T-helper 1 cell (primary cell): ENCODE results near the gene ENTPD1.
"Not testable (repeated sequence)": the region's sequence is repeated elsewhere in the genome, so short reads cannot be mapped to it uniquely, and the experiment has no call there.

Experiments
- DNase-seq, 5 donors: peaks; one replicate each; pipeline ENCODE4 v3.0.0-alpha.2; 2012 to 2020

Gene ENTPD1

DNA sequence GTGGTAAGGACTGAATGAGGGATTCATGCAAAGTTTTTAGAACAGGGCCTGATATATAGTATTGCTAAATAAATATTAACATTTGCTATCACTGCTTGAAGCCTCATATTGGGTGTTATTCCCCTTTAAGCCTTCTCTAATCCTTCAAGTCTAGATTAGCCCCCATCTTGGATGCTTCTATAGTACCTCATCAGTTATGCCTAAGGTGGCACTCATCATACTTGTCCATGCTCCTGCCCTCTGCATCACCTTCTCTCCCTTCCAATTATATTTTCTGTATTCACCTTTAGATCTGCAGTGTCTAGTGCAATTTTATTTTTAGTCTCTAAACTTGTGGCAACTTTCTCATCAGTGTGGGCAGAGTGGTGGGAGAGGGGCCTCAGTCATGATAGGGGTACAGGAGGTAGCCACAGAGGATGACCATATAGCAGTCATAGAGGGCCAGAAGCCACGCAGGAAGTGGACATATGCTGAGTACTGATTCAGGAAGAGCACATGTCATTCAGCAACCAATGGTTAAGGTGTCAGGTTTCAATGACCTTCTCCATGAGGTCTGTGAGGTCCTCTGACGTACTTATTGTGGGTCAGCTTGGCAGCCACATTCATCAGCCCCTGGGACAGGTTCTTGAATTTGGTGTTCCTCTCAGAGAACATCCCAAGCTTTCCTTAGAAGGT lies 2.5 kb downstream of the ENTPD1 start:
- DNase-seq: peak in 1 of 5 donors; percentile 6

DNA sequence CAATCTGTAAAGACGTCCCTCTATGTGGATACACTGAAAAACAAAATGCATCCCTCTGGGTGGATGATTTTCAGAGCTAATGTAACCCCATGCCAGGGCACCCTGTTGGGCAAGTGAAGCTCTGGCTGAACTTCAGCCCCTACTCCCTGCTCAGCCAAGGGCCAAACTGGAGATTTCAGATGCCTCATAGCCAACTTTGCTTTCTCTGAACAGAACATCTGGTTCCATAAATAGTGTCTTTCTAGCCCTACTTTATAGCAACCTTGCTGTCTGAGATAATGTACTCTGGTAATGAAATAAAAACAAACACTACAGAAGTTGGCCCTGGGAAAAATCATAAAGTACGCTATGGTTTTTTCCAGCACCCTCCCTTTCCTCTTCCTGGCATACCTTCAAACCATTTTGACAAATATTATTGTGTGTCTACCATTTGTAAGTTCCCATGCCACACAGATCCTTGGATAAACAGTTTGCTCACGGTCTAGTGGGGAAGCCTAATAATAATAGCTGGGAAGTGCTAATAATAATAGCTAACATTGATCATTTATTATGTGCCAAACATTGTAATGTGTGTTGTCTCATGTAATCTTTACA lies 3.4 kb downstream of the ENTPD1 start:
- DNase-seq: no peak

DNA sequence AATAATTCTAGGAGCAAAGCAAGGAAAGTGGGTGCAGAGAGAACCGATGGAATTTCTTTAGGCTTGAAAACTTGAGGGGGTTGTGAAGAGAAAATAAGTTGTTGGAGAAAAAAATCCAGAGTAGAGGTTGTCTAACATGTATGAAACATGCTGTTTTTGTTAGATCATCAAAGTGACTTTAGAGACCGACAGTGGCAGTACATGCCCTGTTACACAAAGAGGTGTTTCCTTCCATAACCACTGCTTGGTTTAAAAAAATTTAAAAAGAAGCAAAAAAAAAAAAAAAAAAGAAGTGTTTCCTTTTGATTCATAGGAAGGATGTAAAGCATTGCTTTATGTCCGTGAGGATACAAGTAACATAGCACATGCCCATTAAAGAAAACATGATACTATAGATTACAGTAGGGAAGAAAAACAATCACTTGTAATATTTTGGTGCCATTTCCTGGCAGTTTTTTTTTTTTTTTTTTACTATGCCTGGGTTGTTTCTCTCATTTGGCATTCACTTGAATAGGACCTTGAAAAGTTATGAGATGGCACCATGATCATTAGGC lies 6.1 kb downstream of the ENTPD1 start:
- DNase-seq: no peak

DNA sequence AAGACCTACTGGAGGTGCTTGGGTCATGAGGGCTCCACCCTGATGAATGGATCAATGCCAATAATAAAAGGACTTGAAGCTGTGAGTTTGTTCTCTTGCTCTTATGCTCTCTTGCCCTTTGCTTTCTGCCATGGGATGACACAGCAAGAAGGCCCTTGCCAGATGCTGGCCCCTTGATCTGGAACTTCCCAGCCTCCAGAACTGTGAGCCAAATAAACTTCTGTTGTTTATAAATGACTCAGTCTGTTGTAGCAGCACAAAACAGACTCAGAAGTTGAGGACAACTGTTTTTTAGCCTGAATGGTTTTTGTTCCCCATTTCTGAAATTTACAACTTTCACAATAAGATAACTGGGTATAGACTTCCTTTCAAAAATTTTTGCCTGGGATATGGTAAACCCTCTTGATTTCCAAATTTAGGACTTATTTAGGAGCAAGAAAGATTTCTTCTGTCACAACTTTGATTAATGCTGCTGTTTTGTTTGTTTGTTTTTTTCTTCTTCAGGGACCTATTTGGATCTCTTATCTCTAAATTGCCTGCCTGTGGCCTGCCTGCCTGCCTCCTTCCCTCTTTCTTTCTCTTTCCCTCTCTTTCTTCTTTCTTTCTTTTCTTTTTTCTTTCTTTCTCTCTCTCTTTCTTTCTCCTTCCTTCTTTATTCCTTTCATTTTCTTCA lies 12.1 kb downstream of the ENTPD1 start:
- DNase-seq: no peak

DNA sequence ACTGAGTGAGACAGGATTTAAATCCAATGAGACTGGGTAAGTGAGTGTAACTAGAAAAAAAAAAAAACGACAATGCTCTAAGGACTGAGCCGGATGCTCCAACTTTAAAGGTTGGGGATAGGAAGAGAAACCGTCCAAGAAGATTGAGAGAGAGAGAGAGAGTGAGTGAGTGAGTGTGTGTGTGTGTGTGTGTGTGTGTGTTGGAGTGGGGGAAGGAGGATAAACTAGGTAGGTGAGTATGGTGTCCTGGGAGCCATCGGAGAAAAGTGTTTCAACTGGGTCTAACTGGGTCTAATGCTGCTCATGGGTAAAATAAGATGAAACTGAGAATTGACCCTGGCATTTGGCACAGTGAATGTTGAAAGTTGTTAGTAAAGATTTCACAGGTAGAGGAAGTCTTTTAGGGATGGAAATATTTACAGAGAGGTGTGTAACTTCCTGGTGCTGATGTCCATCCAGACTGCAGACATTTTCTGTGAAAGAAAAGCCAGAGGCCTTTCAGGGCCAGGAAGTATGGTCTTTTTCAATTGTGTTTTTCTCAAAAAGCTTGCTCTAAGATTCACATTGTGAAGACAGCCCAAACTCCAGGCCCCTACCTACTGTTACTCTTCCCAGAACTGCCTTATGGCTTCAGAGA lies 14.2 kb downstream of the ENTPD1 start:
- DNase-seq: no peak

DNA sequence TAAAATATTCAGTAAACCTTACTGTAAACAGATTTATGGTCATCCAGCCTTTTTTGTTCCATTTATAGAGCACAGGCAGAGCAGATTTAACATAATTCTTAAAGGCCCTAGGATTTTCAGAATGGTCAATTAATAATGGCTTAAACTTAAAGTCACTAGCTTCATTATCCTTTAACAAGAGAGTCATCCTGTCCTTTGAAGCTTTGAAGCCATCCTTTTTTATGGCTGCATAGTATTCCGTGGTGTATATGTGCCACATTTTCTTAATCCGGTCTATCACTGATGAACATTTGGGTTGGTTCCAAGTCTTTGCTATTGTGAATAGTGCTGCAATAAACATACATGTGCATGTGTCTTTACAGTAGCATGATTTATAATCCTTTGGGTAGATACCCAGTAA lies 17.5 kb downstream of the ENTPD1 start:
- DNase-seq: not testable (repeated sequence)

DNA sequence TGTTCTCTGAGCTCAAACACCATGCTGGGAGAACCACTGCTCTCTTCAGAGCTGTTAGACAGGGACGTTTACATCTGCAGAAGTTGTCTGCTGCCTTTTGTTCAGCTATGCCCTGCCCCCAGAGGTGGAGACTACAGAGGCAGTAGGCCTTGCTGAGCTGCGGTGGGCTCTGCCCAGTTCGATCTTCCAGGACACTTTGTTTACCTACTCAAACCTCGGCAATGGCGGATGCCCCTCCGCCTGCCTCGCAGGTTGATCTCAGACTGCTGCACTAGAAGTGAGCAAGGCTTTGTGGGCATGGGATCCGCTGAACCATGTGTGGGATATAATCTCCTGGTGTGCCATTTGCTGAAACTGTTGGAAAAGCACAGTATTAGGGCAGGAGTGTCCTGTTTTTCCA lies 21.7 kb downstream of the ENTPD1 start:
- not testable (repeated sequence) for DNase-seq

DNA sequence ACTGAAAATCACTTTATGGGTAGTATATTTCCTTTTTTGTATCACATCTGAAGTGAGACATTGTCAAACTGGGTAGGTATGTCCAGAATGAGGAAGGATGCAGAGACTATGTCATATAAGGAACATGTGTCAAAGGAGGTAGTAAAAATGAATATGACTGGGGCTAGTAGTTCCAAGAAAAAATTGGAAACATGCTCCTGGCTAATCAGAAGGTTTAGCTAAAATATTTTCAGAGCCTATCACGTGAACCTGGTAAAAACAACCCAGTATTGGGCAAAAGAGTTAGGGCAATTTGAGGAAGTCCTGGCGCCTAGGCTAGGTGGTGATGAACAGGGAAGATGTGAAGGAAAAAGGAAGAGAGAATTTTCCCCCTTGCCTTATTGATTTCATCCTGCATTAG lies 26.4 kb downstream of the ENTPD1 start:
- no peak for DNase-seq

DNA sequence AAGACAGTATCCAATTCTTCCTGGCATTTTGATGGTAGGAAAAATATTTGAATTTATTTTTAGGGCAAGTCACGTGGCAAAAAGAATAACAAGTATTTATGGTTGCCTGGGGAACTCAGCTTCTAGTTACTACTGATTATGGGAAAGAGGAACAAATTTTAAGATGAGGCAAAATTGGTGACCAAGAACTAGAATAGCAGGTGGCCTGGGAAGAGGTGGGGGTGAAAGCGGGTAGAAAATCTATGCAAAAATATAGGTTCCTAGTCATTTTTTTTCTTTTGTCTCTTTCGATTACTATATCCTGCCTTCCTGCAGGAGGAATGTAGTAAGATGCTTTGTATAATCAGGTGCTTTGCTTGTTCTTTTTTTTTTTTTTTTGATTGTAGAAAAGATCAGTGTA lies 27.8 kb downstream of the ENTPD1 start:
- DNase-seq: no peak

DNA sequence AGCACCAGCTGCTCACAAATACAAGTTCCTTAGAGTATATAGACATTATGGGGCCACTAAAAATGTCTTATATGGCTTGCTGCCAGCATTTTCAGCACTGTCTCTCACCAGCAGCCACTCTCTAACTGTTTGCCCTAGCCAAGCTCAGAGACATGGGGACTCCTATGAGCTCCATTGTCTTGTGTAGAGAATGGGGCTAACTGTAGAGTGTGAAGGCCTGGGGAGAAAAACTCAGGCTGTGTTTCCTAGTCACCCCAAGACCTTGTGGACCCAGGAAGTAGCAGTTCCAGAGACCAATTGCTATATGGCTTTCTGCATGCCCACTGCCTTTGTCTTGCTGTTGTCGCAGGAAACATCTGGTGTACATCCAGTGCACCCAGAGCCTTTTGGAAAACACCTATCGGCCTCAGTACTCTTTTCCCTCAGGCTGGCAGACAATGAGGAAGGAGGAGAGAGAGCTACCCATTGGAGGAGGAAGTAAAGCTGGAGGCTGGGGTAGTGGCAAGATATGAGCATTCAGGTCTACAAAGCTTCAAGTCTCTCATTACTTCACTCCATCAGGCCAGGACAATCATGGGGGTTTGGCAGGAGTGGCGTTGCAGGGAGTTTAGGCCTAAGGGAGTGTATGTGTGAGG lies 28.4 kb downstream of the ENTPD1 start:
- DNase-seq: no peak

DNA sequence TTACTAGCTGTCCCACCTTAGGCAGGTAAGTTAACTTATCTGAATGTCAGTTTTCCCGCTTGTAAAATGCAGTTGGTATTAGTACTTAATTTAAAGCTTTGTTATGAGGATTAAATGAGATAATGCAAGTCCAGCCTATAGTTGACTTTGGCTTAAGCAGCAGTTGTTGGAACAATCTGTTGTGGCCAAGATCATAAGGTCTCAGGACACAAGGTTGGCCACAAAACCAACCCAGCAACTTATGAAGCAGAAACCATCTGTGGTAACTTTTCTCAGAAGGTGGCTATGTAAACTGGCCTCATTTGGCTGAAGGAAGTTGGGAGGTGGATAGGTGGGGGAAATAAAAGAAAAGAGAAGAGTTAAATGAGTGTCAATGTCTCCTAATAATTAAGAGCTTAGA lies 29.4 kb downstream of the ENTPD1 start:
- no peak for DNase-seq

DNA sequence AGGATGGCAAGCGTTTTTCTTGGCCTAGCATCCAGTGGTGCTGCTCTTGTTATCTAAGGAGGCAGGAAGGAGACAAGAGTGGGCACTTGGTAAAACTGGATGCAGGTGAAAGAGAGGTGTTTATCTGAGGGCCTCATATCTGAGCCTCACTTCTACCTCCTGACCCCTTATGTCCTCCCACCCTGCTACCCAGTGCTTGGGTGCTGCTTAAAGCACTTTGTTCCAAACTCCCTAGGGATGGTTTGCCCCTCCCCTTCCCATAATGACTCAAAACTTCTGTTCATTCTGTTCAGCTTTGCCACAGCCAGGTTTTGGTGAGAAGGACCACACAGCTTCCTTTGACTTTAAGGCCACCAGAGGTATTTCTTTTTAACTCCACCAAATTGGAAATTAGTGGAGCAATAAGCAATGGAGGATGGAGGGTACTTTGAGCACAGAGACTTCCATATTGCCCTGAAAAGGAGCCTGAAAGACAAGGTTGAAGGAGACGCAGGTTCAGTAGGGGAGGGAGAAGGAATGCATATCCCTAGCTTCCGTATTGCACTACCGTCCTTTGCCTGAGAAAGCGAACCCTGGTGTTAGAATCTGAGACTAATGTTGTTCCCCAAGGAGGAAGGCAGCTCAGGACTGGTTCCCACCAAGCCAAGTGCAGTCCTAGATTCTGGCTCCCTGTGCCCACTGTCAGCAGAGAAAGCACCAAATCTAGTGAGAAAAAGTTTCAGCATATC lies 30.1 kb downstream of the ENTPD1 start:
- DNase-seq: no peak

DNA sequence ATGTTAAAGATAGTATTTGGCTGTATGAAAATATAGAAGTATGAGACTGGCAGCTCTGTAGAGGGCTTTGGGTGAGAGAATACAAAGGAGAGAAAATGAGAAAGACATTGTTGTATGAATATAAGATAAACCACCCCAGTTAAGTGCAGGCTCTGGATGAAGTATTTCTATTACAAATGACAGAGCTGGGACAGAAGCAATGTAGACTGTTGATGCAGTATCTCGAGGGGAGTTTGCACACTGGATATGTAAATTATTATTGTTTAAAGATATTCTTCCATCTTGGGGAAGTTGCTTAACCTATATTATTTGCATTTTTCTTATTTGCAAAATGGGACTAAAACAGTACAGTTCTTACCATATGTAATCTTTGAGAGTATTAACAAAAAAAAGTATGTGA lies 31.5 kb downstream of the ENTPD1 start:
- no peak for DNase-seq

DNA sequence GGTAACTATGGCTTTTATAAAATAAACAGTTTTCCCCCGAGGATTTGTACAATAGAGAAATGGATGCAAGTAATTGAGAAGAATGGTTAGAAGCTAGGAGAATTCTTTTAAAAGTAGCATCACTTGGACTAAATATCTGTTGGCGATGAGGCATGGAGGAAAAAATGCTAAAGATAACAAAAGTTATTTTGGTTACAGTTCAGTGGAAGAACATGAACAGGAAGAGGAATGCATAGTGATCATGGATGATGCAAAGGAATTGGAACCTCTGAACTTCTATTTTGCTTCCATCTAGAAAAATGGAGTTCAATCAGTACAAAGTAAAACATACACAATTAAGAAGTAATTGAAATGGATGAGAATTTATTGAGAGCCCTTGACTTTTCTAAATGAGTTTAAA lies 32.9 kb downstream of the ENTPD1 start:
- DNase-seq: no peak

DNA sequence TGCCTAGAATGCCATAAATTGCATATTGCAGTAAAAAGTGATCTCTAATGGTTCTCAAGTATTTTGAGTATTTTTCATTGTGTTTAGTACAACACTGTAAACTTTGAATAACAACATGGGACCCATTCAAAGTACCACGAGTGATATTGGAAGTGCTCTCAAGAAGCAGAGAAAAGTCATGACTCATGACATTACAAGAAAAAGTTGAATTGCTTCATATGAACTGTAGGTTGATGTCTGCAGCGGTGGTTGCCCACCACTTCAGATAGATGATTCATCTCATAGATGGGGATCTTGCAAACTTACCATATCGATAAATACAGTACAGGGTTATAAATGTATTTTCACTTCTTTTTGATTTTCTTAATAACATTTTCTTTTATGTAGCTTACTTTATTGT lies 33.9 kb downstream of the ENTPD1 start:
- no peak for DNase-seq

DNA sequence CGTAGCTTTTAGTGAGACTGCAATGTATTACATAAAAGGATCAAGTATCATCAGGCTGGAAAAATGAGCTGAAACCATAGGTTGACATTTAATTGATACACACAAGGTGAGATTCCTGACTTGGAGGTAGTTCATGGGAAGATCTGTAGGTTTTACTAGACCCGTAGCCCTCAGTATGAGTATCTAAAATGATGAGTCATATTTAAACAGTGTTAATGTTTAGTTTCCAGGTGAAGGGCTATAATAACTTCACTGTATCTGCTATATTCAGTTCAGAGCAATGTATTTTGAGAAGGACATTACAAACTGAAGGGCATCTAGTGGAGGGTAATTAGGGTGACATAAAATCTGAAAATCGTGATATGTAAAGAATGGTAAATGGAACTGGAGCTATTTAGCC lies 35.0 kb downstream of the ENTPD1 start:
- DNase-seq: no peak

DNA sequence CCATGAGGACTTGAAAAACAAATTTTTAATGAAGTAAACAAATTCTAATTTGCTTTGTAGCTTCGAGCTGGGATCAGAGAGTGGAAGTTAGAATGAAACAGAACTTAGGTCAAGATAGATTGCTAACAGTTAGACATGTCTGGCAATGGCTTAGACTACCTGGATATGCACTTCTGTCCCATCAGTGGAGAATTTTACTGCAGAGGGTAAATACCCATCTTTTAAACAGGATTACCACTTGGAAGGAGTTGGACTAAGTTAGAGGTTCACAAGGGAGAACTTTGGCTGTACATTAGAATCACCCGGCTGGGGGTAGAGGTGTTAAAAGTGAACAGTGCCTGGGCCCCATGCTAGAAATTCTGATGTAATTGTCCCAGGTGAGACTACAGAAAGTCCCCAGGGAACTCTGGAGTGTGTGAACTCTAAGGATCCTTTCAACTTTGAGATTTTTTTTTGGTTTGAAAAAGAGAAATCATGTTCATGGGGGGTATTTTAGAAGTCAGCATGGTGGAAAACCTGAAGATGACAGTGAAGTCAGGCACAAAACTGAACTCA lies 35.5 kb downstream of the ENTPD1 start:
- DNase-seq: no peak

DNA sequence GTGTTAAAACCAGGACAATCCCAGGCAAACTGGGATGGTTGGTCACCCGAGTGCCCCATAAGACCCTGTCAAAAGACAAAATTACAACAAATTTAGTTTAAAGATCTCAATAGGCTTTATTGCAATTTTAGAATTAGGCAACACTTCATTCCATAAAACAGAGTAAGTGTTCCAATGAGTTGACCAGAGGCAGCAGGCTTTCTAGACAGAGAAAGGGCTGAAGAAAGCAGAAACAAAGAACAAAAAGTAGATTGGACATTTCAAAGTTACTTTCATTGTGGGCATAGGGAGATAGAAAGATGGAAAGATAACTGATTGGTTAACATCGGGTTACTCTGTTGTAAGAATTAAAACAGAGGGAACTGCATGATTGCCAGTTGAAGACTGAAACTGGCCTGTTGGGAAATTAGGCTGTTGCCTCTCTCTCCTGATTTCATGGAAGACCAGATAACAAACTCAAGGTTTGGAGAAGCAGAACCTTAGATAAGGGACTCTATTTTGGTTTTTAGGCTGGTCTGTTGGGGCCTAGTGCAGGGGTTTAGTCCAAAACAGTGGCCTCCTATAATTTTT lies 36.3 kb downstream of the ENTPD1 start:
- DNase-seq: no peak

DNA sequence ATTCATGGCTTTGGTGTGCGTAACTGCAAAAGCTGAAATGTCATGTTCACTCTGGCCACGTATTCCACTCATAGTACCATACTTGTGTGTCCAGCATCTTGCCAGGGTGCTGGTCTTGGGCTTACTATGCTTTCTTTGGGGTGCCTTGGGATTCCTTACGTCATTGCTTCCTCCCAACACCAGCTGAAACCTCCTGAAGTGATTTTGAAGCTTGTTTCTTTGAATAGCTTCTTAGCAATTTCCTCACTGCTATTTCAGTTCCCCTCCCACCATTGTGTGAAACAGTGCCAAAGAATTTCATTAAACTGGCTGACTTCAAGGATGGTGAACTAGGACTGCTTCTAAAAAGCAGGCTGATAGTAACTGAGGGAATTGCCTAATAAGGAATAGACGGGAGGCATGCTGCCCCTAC lies 36.9 kb downstream of the ENTPD1 start:
- DNase-seq: no peak

DNA sequence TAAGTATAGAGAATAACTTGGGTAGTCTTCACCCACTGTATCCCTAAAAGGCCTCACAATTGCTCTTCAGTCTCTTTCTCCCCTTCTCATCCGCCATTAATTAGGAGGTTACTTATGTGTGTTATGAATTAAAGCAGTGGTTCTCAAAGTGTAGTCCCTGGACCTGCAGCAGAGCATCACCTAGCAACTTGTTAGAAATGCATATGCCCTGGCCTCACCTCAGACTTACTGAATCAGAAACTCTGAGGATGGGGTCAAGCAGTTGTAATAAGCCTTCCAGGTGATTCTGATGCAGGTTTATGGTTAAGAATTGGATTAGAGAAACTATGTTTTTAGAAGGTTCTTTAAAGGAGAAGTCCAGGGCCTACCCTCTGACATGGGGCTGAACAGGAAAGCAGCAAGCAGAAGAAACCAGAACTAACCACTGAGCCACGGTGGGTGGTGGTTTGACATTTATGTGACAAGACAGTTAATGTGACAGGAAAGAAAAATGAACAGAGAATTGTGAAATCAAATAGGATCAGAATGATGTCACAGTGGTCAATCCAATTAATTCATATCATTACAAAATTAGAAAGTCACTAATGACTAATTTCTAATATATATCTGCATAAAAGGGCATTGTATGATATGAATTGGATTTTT lies 37.6 kb downstream of the ENTPD1 start:
- no peak for DNase-seq

DNA sequence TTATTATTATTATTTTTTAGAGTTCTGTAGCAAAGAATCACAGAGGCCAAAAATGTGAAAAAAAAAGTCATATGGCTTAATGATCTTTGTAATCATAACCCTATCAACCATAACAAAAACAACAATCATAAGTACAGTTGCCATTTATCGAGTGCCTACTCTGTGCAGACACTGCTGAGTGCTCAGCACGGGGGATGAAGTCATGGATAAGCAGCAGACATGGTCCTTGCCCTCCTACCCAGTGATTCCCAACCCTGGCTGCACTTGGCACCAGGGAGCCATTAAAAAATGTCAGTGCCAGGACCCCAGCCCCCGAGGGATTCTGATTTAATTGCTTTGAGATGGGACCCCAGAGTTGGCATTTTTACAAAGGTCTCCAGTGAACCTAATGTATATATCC lies 38.2 kb downstream of the ENTPD1 start:
- DNase-seq: no peak
